HG03354 (cell line): ENCODE results near the gene TNFAIP8L2.

Experiments used
- ATAC-seq: cut with Tn5 transposase; IDR thresholded peaks from one replicate; pipeline ENCODE4 v1.9.1; 2021; ENCODE audit warnings: mild to moderate bottlenecking; ENCODE audit not compliant: unreplicated experiment, poor library complexity, severe bottlenecking

The TNFAIP8L2 gene

GRCh38 chr1:151156515-151156819 is at the start of gene TNFAIP8L2:
Gene TNFAIP8L2 (plus strand): TSS chr1:151156649. CDS start chr1:151158698, 2,049 bp downstream.
- peak; percentile 76 for ATAC-seq

- no peak for ATAC-seq
These were observed 49.6 kb upstream of the TNFAIP8L2 start for GRCh38 chr1:151106894-151107293.

DNA sequence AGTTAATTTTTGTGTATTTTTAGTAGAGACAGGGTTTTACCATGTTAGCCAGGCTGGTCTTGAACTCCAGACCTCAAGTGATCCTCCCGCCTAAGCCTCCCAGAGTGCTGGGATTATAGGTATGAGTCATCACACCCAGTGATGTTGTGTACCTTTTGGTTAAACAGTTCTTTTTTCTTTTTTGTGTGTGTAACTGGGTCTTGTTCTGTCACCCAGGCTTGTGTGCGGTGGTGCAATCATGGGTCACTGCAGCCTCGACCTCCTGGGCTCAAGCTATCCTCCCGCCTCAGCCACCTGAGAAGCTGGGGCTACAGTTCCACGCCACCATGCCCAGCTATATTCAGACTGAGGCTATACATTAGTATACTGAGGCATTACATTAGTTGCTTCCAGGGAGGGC is 48.1 kb upstream of the TNFAIP8L2 start:
- ATAC-seq, result no peak

GRCh38 chr1:151113877-151114276 is 42.6 kb upstream of the TNFAIP8L2 start:
- ATAC-seq, result no peak

- ATAC-seq, result no peak
These were observed 31.6 kb upstream of the TNFAIP8L2 start for GRCh38 chr1:151124763-151125403.

- ATAC-seq, result no peak
These were observed 27.6 kb upstream of the TNFAIP8L2 start for GRCh38 chr1:151128800-151129199.

DNA sequence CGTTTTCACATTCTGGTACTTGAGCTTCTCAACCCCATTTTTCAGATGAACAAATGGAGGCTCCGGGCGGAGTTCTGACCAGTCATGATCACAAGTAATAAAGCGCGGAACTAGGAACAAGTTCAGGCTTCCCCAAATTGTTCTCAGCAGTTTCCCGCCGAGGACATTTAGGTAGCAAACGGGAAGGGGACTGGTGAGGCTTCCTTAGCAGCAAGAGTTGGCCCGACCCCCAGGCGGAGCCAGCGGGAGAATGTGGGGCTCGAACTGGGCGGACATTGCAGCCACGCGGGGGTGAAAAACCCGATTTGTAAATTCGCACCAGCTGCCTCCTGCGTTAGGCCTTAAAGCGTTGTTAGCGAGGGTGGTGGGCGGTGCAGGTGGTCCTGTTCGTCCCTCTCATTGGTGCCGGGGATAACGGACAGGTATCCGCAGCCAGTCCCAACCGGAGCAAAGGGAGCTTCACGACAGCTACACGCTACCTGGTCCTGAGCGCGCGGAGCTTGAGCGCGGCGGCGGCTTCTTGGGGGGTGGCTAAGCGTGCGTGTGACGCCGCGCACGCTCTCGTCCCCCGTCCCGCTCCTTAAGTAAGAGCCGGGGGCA is 25.4 kb upstream of the TNFAIP8L2 start:
- ATAC-seq, result peak; percentile 92

- no peak for ATAC-seq
These were observed 24.6 kb upstream of the TNFAIP8L2 start for GRCh38 chr1:151131701-151132334.

GRCh38 chr1:151132335-151133017 is 24.0 kb upstream of the TNFAIP8L2 start:
- ATAC-seq, result no peak

- no peak for ATAC-seq
These were observed 23.2 kb upstream of the TNFAIP8L2 start for GRCh38 chr1:151133018-151133806.

DNA sequence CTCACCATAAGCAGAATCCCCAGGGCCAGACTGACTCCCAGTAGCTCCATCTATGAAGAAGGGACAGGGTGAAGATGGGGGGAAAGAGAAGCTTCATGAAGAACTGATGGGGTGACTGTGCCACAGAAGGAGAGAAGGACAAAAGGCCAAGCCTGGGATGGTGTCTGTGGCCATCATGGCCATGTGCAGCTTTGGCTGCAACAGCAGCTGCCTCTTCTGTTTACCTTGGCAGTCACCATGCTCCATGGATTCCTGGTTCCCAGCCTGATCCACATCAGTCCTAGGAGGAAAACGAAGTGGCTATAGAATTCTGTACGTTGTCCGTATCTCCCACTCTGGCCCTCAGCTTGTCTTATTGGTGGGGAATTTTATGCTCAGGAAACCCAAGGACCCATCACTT is 22.1 kb upstream of the TNFAIP8L2 start:
- ATAC-seq, result no peak

DNA sequence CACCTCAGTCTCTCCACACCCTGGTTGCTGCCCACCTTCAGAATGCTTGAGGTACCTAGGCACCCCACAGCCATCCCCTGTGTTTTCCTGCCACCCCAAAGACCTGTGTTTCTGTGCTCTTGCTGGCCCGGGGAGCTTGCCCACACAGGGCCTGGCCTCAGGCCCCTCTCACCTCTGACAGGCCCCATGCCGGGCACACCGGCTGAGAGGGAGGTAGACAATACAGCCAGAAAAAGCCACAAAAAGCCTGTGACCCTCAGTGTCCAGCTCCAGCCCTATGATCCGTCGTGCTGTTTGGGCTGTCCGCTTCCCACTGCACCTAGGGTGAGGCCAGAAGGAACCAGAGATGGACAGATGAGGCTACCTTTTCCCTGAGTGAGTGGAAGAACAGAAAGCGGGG is 21.5 kb upstream of the TNFAIP8L2 start:
- no peak for ATAC-seq

DNA sequence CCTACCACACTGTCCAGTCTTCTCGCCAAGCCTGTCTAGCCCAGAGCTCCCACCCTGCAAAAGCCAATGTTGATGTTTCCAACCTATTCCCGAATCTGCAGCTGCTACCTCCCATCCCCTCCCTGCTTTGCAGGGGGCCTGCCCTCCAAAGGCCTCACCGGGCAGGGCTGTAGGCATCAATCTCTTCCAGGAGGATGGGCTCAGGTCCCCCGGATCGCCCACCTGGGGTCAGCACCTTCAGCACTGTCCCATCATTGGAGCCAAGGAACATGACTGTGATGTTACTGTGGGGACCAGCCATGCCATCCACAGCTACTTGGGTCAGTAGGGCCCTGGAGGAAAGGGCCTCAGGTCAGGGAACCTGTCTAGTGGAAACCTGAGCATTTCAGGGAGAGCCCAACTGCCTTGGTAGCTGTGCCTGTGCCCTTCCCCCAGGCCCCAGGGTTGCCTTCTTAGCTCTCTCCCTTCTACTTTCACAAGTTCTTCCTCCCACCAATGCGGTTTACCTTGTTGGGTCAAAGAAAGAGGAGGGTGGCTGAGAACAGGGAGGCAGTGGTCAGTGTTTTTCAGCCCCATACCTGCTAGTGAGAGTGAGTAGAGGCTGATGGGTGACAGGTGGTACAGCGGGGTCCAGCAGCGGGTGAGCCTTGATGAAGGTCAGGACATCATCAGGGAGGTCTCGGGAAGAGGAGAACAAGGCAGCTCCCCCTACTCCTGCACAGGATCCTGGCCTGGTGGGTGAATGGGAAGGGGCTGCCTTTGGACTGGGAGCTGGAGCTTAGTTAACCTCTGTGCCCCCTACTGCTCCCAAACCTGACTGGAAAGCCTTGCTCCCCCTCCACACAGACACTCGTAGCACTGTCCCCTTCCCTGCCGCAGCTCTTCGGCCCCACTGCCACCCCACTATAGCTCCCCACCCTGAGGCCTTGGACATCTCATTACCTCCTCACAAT is 20.7 kb upstream of the TNFAIP8L2 start:
- no peak for ATAC-seq

DNA sequence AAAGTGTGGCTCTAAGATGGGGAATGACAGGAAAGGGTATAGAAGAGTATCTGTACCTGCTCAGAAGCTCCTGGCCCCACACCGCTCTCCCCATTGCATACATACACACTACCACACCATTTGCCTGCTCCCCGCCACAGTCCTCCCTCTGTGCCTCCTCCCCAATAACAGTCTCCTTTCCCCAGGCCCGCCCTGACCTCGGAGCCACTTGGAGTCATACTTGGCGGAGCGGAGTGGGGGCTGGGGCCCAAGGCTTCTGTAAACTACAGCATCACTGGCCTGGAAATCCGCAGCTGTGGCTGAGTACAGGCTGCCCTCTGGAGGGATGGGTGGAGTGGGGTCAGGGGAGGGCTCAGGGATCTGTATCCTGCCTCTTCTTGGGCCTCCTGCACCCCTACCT is 18.7 kb upstream of the TNFAIP8L2 start:
- ATAC-seq, result no peak

GRCh38 chr1:151142411-151143056 is 13.9 kb upstream of the TNFAIP8L2 start:
- ATAC-seq, result no peak

GRCh38 chr1:151143057-151143435 is 13.4 kb upstream of the TNFAIP8L2 start:
- ATAC-seq, result no peak

DNA sequence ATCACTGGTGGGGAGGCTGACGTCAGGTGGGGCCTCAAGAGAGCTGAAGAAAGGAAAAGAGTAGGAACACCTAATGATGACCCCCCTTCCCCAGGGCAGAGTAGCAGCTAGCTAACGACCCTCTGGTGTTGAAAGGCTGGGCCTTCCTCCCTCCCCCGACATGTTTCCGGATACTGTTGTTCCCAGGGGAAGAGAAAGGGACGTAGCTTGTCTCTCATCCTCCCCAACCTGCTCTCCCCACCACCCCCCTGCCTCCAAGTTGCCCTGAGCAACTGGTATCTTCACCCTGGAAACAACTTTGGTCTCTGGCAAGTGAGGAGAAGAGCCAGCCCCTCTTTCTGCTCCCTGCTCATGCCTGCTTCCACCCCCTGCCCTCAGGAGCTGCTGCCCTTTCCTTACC is 12.5 kb upstream of the TNFAIP8L2 start:
- ATAC-seq, result no peak

DNA sequence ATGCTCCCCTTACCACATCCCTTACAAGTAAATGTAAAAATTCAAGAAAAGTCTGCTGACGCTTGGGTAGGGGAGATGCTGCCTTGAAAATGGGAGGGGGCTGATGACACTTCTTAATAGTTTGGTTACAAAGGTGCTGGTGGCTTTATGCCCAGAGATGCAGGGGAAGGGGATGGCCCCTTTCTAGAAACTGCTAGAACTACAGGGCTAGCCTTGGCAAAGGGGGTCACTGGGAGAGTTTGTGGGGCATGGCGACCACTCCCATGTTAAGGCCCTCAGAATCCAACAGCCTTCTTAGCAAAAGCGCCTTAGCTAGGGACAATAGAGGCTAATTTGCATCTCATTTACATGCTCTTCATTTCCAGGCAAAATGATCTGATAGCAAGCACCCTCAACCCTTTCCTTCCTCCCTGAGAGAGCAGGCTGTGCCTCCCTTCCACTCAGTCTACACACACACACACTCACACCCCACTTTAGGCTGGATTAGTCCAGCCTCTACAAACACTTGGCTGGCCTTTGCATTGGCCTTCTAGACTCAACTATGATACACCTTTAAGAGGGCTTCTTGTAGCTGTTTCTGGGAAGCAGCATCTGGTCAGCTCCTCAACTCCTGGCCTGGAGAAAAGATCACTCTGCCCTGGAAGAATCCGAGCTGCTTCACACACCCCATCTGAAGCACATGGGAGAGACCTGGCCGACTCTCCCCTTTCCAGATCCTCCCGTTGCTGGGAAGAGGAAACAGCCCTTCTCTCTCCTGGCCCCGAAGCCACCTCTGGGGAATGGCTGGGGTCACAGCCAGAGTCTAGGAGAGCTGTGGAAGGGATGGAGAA is 11.8 kb upstream of the TNFAIP8L2 start:
- ATAC-seq, result no peak
